Measurements from ENCODE around the gene PGPEP1. TPM values are rescaled to one million over a fixed set of nuclear protein-coding genes. Genes with fewer than 3 reads are reported as not detected.

Gene PGPEP1
- polyA plus RNA-seq, 1 experiment, result 32.2 TPM

- POLR2A ChIA-PET, result no interaction called here
- no peaks in the 10 kb centered on the region for H3K27me3 ChIP-seq (ENCODE audit: control insufficient read depth, insufficient read depth, low read length)
- CTCF ChIA-PET, result interaction anchor here (0.6 to 13.4 kb wide), 3 partner anchors 54 to 120 kb away, joined by 3 to 252 read pairs (median 3); partner anchors contain the start of genes IQCN and JUND
- H3K4me3 ChIP-seq (ENCODE audit: low read depth, low read length), result no peak overlapping the region
- H3K36me3 ChIP-seq (ENCODE audit: control insufficient read depth, insufficient read depth, low read length), result no peaks in the 10 kb centered on the region
- TF ChIP-seq, protein P1, sequence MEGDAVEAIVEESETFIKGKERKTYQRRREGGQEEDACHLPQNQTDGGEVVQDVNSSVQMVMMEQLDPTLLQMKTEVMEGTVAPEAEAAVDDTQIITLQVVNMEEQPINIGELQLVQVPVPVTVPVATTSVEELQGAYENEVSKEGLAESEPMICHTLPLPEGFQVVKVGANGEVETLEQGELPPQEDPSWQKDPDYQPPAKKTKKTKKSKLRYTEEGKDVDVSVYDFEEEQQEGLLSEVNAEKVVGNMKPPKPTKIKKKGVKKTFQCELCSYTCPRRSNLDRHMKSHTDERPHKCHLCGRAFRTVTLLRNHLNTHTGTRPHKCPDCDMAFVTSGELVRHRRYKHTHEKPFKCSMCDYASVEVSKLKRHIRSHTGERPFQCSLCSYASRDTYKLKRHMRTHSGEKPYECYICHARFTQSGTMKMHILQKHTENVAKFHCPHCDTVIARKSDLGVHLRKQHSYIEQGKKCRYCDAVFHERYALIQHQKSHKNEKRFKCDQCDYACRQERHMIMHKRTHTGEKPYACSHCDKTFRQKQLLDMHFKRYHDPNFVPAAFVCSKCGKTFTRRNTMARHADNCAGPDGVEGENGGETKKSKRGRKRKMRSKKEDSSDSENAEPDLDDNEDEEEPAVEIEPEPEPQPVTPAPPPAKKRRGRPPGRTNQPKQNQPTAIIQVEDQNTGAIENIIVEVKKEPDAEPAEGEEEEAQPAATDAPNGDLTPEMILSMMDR (IDR thresholded peaks at IDR 0.05; ENCODE audit: insufficient read depth, low read depth, low read length), result no peak
- no peak for DNase-seq (ENCODE audit: low read depth)
Observed at GRCh38 chr19:18330868-18331267, 9.5 kb upstream of the PGPEP1 start.

DNA sequence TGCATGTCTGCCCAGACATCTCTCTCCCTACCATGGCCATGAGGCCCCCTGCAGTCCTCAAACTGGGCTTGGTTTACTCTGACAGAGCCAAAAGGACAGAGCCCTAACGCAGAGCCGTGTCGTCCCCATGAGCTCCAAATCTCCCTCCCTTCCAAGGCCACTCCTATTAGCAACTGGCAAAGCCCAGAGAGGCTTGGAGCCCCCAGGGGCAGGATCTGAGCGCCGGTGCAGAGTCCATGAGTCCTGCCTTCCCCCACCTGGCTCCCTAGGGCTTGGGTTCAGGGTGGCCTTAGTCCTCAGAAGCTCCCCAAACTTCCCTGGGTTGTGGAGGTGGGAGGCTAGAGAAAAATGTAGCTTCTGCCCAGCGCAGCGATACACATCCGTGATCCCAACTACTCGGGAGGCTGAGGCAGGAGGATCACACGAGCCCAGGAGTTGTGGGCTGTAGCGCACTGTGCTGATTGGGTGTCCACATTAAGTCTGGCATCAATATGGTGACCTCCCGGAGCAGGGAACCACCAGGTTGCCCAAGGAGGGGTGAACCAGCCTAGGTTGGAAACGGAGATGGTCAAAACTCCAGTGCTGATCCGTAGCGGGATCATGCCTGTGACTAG is 7.4 kb upstream of the PGPEP1 start:
- Histone ChIP-seq H3K27me3 (ENCODE audit: control insufficient read depth, insufficient read depth, low read length) (no peaks in the 10 kb centered on the region; the same call in 1 of the 2 replicates), H3K36me3 (ENCODE audit: control insufficient read depth, insufficient read depth, low read length) (no peaks in the 10 kb centered on the region), H3K4me3 (ENCODE audit: low read depth, low read length) (no peak overlapping the region)
- ChIA-PET CTCF (interaction anchor here (0.8 to 13.4 kb wide), 4 partner anchors 41 to 214 kb away, joined by 3 to 252 read pairs (median 4); partner anchors contain the start of genes IQCN and JUND), POLR2A (no interaction called here)
- no peak for DNase-seq (ENCODE audit: low read depth)
- TF ChIP-seq, protein P1 (IDR thresholded peaks at IDR 0.05; ENCODE audit: insufficient read depth, low read depth, low read length), result no peak

- TF ChIP-seq, protein P1 (IDR thresholded peaks at IDR 0.05; ENCODE audit: insufficient read depth, low read depth, low read length), result no peak
- no peak for DNase-seq (ENCODE audit: low read depth)
- no peak overlapping the region for H3K4me3 ChIP-seq (ENCODE audit: low read depth, low read length)
- ChIA-PET POLR2A (no interaction called here), CTCF (interaction anchor here (13.4 kb wide), 1 partner anchor 57 kb away, joined by 252 read pairs; the partner anchor contains the start of genes IQCN and JUND)
- H3K36me3 ChIP-seq (ENCODE audit: control insufficient read depth, insufficient read depth, low read length), result no peaks in the 10 kb centered on the region
- H3K27me3 ChIP-seq (ENCODE audit: control insufficient read depth, insufficient read depth, low read length), result no peaks in the 10 kb centered on the region; the same call in 1 of the 2 replicates
Observed at GRCh38 chr19:18333680-18334079, 6.7 kb upstream of the PGPEP1 start.

GRCh38 chr19:18336121-18336520 is 4.3 kb upstream of the PGPEP1 start:
- TF ChIP-seq, protein P1 (IDR thresholded peaks at IDR 0.05; ENCODE audit: insufficient read depth, low read depth, low read length), result no peak
- no peak for DNase-seq (ENCODE audit: low read depth)
- H3K27me3 ChIP-seq (ENCODE audit: control insufficient read depth, insufficient read depth, low read length), result no peaks in the 10 kb centered on the region; the same call in 1 of the 2 replicates
- H3K36me3 ChIP-seq (ENCODE audit: control insufficient read depth, insufficient read depth, low read length), result no peaks in the 10 kb centered on the region
- ChIA-PET CTCF (interaction anchor here (0.9 to 13.4 kb wide), 4 partner anchors 7 to 75 kb away, joined by 3 to 252 read pairs (median 4); partner anchors contain the start of genes IQCN, JUND and LSM4), POLR2A (no interaction called here)
- no peak overlapping the region for H3K4me3 ChIP-seq (ENCODE audit: low read depth, low read length)

- ChIA-PET CTCF (interaction anchor here (1.1 to 5.0 kb wide), 6 partner anchors 9 to 72 kb away, joined by 3 to 25 read pairs (median 12); no protein-coding TSS in a partner anchor), POLR2A (no interaction called here)
- TF ChIP-seq, protein P1 (IDR thresholded peaks at IDR 0.05; ENCODE audit: insufficient read depth, low read depth, low read length), result no peak
- Histone ChIP-seq H3K36me3 (ENCODE audit: control insufficient read depth, insufficient read depth, low read length) (peaks cover 4% of the 10 kb centered on the region), H3K27me3 (ENCODE audit: control insufficient read depth, insufficient read depth, low read length) (no peaks in the 10 kb centered on the region; the same call in 1 of the 2 replicates), H3K4me3 (ENCODE audit: low read depth, low read length) (no peak overlapping the region)
- DNase-seq (ENCODE audit: low read depth), result no peak
Observed at GRCh38 chr19:18338541-18338940, 1.9 kb upstream of the PGPEP1 start.

Data from BJ (cell line).